Kidney capillary endothelial cell (primary cell): ENCODE data around the gene REM1.

ENCODE experiments used
- DNase-seq: peaks from one replicate; pipeline ENCODE4 v3.0.0-alpha.2; 2018; ENCODE audit warnings: low spot score

REM1 gene

DNA sequence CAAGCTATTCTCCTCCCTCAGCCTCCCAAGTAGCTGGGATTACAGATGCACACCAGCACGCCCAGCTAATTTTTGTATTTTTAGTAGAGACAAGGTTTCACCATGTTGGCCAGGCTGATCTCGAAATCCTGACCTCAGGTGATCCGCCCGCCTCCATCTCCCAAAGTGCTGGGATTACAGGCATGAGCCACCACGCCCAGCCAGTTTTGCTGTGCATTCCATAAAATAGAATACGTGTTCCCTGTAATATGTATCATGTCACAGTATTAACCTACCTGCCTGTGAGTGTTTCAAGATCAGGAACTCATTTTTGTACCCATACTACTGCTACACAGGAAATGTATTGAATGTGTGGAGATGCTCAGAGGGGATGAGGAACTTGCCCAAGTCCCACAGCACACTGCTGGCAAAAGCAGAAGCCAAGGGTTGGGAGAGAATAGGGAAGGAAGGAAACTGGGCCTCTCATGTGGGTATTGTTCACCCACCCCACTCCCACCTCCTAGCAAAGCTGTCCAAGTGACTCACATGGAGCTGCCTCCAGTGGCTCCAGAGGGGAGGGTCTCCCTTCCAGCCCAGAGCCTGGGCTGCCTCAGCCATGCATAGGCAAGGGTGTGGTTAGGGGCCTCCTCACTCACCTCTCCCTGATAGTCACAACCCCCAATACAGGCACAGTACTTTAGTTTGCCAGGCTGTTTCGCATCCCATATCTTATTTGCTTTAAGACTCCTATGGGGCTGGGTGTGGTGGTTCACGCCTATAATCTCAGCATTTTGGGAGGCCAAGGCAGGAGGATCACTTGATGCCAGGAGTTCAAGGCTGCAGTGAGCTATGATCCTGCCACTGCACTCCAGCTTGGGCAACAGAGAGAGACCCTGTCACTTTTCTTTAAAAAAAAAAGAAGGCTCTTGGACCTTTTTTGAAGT lies 48.5 kb downstream of the REM1 start:
- peak; percentile 42 for DNase-seq

DNA sequence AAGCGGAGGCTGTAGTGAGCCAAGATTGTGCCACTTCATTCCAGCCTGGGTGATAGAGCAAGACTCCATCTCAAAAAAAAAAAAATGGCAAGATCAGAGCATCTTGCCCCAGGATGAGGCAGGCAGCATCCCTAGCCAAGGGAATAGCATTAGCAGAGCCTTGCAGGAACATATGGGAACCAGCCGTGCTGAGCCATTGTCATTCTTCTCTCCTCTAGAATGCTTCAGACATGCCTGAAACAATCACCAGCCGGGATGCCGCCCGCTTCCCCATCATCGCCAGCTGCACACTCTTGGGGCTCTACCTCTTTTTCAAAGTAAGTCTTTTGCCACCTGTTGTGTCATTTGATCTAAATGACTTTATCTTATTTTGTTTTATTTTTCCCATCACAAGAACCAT lies 52.2 kb downstream of the REM1 start:
- no peak for DNase-seq
